Hepatocyte (in vitro differentiated cells): Measurements from ENCODE around the gene COQ10A.

ENCODE experiments used
- EZH2 ChIP-seq: fragments of 200-600 bp; sonication (generic); IDR thresholded peaks from 2 replicates; pipeline ENCODE4 v1.6.1; 2016; ENCODE audit warnings: antibody characterized with exemption, mild to moderate bottlenecking, borderline replicate concordance
- EZH2phosphoT487 ChIP-seq: fragments of 200-600 bp; sonication (generic); IDR thresholded peaks from one replicate; pipeline ENCODE4 v1.6.1; 2018; ENCODE audit warnings: antibody characterized with exemption, mild to moderate bottlenecking, low read depth, moderate library complexity; ENCODE audit not compliant: unreplicated experiment, severe bottlenecking
- TF ChIP-seq, protein P1 (sequence below): fragments of 200-600 bp; sonication (generic); IDR thresholded peaks from 2 replicates; pipeline ENCODE4 v1.5.1; 2016; ENCODE audit warnings: antibody characterized with exemption, mild to moderate bottlenecking; ENCODE audit not compliant: poor library complexity

DNA sequence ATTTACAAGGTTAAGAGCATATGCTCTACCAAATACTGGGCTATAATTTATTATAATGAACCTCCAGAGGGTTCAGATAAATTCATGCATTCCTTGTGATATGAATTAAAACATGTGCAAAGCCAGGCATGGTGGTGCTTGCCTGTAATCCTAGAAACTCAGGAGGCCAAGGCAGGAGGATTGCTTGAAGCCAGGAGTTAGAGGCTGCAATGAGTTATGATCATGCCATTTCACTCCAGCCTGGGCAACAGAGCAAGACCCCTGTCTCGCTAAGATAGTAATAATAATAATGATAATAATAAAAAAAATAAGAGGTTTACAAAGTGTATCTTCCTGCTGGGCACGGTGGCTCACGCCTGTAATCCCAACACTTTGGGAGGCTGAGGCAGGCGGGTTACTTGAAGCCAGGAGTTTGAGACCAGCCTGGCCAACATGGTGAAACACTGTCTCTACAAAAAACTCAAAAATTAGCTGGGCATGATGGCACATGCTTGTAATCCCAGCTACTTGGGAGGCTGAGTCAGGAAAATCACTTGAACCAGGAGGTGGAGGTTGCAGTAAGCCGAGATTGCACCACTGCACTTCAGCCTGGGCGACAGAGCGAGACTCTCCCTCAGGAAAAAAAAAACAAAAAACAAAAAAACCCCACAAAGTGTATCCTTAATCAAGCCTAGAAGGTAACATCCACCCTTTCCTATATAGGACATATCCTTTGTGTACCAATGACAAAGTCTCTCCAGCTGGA is 40.7 kb downstream of the COQ10A start:
- TF ChIP-seq, protein P1, sequence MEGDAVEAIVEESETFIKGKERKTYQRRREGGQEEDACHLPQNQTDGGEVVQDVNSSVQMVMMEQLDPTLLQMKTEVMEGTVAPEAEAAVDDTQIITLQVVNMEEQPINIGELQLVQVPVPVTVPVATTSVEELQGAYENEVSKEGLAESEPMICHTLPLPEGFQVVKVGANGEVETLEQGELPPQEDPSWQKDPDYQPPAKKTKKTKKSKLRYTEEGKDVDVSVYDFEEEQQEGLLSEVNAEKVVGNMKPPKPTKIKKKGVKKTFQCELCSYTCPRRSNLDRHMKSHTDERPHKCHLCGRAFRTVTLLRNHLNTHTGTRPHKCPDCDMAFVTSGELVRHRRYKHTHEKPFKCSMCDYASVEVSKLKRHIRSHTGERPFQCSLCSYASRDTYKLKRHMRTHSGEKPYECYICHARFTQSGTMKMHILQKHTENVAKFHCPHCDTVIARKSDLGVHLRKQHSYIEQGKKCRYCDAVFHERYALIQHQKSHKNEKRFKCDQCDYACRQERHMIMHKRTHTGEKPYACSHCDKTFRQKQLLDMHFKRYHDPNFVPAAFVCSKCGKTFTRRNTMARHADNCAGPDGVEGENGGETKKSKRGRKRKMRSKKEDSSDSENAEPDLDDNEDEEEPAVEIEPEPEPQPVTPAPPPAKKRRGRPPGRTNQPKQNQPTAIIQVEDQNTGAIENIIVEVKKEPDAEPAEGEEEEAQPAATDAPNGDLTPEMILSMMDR: no peak
- no peak for TF ChIP-seq EZH2
- no peak for TF ChIP-seq EZH2phosphoT487
